ENCODE measurements around the gene C19orf25.

DNA sequence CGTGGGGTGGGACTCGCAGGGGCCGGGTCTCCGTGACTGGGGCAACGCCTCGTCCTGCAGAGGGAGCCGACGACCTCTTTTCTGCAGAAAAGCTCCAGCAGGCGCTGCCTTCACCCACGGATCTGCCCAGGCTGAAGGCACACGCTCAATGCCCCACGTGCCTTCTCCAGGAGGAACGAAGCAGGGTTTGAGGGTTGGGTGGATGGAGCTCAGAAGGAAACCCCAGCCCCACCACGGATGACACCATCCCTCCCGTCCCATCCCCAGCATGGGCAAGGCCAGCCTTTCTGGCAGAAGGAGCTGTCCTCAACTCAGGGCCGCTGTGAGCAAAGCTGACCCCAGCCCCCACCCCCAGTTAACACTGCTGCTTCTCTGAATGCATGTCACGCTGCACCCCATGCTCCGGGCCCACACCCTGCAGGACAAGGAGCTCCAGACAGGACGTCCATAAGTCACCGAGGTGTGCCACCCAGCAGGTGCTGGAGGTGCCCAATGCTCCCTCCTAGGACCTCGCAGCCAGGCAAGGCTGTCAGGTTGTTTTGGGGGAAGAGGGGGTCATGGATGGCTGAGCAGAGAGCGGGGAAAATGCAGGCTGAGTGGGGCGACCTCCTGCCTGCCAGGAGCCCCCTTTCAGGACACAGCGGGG lies 7.4 kb downstream of the C19orf25 start:
- TF ChIP-seq CTCF (conservative IDR thresholded peaks at IDR 0.05 in 1 of 2, IDR thresholded peaks at IDR 0.05 in 1 of 2; ENCODE audit: low read depth in 1 of 2, low read length in 2 of 2) (peak; percentile 5 to 10), EZH2 (IDR thresholded peaks at IDR 0.05; ENCODE audit: low read length, missing control alignments) (peak; percentile 42)
